NCI-H345 treated with DMSO at 0.1 percent for 48 hours (cell line): ENCODE results near the gene EPS8L1.
A peak's percentile ranks its signal among the peaks of the same experiment; 100 is the strongest.

Experiments used
- DNase-seq: peaks from one replicate; lab custom pipeline; 2025; ENCODE audit not compliant: unreplicated experiment; lab: John Stamatoyannopoulos, UW

The EPS8L1 gene

DNA sequence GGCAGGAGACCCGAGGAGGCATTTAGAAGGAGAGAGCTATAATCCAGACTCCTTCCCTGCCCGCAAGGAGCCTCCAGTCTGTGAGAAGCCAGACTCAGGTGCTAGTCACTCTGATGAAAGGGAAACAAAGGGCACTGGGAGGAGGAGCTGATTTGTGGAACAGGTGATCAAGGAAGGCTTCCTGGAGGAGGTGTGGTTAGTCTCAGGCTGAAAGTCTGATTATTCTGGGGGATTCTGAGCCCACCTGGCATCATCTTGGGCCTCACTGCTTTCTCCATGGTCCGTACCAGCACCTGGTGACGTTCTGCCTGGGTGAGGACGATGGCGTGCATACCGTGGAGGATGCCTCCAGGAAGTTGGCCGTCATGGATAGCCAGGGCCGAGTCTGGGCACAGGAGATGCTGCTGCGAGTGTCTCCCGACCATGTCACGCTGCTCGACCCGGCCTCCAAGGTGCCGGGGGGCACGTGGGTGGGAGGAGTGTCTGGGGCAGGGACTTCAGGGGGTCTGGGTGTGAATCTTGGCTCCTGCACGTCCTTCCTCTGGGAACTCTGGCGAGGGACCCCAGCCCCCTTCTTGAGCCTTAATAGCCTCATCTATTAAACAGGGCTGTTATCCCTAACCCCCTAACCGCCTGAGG, 3.9 kb downstream of the EPS8L1 start:
- DNase-seq = no peak

DNA sequence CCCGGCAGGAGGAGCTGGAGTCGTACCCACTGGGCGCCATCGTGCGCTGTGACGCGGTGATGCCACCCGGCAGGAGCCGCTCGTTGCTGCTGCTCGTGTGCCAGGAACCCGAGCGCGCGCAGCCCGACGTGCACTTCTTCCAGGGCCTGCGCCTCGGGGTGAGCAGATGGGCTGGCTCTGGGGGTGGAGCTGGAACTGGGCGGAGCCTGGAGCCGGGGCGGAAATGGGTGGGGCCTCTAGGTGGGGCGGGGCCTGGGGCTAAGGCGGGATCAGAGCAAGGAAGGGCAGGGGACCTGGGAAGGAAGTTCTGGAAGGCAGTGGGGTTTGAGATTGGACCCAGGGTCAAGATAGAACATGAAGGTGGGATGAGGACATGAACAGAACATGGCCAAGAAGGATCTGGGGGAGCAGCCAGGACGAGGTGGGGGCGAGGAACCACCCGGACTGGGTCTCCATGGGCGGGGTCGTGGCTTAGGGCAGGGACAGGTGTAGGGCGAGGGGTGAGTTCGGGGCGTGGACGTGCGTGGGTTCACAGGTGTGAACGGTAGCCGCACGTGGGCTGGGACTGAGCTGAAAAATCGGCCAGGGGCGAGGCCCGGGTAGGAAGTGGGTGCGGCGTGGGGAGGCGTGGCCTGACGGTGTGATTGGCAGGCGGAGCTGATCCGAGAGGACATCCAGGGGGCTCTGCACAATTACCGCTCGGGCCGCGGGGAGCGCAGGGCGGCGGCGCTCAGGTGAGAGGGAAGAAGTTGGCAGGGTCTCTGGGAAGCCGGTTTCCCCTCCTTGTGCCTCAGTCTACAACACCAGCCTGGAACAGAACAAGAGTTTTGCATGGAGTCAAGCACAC, 4.7 kb downstream of the EPS8L1 start:
- DNase-seq = peak; percentile 27

DNA sequence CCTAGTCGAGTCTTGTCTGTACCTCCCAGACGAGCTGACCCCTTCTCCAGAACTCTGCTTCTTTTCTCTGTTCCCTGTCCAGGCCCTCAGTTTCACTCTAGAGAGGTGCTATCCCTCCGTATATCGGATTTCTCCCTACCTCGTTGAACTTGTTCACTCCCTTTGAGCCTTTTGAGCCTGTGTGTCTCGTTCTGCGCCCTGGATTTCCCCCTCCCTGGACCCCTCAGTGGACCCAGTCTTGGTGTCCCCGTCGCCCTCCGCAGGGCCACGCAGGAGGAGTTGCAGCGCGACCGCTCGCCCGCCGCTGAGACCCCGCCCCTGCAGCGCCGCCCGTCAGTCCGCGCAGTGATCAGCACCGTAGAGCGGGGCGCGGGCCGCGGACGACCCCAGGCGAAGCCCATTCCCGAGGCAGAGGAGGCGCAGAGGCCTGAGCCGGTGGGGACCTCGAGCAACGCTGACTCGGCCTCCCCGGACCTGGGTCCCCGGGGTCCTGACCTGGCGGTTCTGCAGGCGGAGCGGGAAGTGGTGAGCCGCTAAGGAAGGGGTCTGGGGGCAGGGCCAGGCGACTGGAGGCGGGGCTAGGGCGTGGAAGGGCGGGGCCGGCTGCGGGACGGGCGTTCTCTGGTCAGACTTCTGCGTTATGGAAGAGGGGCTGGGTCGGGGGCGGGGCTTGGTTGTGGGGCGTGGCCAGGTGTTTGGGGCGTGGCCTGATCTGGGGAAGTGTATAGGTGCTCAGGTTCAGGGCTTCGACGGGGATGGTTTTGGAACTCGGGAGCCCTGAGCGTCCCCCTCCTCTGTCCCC, 5.5 kb downstream of the EPS8L1 start:
- DNase-seq = peak; percentile 37

DNA sequence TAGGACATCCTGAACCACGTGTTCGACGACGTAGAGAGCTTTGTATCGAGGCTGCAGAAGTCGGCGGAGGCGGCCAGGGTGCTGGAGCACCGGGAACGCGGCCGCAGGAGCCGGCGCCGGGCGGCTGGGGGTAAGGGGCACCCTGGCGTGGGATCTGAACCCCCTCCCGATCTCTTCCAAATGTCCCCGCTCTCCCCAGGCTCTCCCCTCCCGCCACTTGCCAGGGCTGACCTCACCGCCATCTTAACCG, 6.0 kb downstream of the EPS8L1 start:
- DNase-seq = no peak

DNA sequence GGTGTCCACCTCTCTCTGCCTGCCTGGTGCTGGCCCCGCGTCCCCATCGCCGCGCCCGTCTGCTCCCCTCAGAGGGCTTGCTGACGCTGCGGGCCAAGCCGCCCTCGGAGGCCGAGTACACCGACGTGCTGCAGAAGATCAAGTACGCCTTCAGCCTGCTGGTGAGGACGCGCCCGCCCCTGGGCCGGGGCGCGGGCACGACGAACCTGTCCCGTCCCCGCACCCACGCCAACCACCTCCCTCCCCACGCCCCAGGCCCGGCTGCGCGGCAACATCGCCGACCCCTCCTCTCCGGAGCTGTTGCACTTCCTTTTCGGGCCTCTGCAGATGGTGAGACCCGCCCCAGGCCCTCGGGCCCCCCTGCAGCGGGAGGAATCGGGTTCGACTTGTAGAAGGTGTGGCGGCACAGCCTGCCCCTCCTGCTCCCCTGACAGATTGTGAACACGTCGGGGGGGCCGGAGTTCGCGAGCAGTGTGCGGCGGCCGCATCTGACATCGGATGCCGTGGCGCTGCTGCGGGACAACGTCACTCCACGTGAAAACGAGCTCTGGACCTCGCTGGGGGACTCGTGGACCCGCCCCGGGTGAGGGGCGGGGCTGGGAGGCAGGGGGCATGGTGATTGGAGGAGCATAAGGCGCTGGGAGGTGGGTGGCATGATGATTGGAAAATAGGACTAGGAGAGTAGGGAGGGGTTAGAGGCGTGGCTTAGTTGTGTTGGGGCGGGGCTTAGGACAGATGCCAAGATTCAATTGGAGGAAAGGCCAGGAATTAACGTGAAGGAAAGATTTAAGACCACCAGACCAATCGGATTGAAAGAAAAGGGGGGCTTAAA, 6.6 kb downstream of the EPS8L1 start:
- DNase-seq = no peak

DNA sequence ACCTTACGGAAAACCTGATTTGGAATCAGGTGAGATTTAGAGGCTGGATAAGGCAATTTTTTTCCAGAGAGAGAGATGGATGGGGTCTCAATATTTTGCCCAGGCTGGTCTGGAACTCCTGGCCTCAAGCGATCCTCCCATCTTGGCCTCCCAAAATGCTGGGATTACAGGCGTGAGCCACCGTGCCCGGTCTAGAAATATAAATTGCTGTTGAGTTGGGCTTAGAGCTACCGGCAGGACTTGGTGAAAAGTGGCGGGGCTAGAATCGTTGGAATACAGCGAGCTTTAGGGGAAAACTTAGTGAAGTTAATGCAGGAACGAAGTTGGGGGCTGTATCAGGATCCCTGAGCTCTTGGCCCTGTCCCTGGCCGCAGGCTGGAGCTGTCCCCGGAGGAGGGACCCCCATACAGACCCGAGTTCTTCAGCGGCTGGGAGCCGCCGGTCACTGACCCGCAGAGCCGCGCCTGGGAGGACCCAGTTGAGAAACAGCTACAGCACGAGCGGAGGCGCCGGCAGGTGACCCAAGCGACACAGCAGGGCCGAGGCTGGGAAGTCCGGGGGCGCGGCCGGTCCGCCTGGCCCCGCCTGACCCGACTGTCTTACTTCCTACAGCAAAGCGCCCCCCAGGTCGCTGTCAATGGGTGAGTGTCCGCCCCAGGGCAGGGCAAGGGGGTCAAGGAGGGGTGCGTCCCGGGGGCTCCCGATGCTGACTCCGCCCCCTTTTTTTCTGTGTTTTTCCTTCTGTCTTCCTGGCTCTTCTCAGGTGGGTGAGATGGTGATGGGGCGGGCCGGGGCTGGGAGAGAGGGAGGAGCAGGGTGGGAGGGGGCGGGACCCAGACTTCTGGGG, 7.6 kb downstream of the EPS8L1 start:
- DNase-seq = no peak

DNA sequence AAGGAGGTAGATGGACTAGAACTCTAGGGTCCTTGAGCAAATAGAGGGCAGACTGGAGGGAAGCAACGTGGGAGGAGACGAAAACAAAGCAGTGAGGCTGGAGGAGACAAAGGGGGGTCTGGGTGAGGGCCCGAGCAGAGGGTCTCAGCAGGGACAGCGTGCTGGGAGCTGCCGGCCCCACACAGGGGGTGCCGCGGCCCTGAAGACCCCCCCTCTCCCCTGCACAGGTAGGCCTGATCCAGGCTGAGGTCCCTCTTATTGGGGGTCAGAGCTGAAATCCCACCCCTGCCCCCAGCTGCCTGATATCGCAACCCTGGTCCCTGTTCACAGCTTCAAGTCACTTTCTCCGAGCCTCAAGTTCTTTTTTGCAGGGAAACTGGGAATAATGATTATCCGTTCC, 8.7 kb downstream of the EPS8L1 start:
- no peak for DNase-seq

DNA sequence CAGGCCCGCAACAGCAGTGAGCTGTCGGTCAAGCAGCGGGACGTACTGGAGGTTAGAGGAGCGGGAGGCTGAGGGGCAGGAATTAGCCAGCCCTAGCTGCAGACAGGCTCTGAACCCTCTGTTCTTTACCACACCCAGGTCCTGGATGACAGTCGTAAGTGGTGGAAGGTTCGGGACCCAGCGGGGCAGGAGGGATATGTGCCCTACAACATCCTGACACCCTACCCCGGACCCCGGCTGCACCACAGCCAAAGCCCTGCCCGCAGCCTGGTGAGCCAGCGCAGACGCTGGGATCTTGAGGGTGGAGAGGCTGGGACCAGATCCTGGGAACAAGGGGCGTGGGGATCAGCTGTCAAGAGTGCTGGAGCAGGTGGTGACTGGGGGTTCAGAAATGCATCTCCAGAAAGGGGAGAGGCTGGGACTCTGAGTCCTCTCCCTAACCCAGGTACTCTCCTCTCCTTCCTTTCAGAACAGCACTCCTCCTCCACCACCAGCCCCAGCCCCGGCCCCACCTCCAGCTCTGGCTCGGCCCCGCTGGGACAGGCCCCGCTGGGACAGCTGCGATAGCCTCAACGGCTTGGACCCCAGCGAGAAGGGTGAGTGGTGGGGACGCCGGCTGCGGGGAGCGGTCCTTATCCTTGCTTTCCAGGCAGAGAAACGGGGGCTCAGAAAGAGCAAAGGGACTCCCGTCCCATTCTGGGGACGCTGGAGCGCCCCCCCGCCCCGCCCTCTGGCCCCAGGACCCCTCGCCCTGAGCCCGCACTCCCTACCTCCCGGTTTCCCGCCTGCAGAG, 10.4 kb downstream of the EPS8L1 start:
- no peak for DNase-seq

DNA sequence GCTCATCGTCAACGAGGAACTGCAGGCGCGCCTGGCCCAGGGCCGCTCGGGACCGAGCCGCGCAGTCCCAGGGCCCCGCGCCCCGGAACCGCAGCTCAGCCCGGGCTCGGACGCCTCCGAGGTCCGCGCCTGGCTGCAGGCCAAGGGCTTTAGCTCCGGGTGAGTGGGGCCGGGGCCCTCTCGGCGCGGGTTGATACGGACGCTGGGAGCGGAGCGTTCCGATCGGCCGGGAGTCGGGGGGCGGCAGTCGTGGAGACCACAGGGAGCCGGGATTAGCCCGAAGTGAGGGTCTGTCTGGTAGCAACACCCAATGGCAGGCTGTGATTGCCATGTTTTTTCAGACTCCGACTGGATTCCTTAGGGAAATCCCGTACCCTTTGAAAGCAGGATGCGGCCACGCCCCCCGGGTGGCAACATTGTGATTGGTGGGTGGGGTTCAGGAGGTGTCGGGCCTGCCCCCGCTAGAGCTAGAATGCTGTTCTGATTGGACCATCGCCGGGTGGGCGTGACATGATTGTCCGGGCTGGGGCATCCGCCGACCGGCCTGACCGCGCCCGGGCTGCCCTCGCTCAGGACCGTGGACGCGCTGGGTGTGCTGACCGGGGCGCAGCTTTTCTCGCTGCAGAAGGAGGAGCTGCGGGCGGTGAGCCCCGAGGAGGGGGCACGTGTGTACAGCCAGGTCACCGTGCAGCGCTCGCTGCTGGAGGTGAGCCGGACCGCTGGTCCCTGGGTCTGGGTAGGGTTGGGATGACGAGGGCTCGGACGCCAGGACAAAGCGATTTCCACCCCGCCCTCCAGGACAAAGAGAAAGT, 11.3 kb downstream of the EPS8L1 start:
- peak; percentile 29 for DNase-seq

DNA sequence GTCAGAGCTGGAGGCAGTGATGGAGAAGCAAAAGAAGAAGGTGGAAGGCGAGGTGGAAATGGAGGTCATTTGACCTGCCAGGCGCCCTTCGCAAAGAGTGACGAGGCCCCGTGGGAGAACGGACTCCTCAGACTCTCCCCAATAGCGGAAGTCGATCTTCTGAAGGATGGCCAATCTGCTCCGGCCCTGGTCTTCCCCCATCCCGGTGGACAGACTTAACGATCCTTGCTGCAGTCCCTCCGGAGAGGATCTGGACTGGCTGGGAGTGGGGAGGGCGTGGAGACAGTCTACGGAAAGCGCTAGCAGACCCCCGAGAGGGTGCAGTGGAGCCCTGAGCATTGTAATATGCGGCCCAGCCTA, 11.9 kb downstream of the EPS8L1 start:
- no peak for DNase-seq

DNA sequence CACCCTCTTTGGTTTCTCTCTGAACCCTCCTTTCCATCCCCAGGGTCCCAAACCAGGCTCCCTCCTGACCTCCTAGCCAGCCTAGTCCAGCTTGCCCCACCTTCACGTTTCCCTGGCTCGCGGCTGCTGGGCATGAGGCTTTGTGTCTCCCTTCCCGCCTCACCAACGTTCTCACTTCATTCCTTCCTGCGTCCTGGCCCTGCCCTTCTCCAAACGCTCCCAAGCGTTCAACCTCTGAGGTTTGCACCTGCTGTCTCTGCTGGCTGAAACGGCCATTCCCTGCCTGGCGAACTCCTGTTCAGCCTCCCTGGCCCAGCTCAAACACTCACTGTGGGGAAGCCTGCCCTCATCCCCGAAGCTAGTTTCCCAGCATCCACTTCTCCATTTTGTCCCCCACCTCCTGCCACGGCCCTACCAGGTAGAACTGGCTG, 12.4 kb downstream of the EPS8L1 start:
- no peak for DNase-seq

DNA sequence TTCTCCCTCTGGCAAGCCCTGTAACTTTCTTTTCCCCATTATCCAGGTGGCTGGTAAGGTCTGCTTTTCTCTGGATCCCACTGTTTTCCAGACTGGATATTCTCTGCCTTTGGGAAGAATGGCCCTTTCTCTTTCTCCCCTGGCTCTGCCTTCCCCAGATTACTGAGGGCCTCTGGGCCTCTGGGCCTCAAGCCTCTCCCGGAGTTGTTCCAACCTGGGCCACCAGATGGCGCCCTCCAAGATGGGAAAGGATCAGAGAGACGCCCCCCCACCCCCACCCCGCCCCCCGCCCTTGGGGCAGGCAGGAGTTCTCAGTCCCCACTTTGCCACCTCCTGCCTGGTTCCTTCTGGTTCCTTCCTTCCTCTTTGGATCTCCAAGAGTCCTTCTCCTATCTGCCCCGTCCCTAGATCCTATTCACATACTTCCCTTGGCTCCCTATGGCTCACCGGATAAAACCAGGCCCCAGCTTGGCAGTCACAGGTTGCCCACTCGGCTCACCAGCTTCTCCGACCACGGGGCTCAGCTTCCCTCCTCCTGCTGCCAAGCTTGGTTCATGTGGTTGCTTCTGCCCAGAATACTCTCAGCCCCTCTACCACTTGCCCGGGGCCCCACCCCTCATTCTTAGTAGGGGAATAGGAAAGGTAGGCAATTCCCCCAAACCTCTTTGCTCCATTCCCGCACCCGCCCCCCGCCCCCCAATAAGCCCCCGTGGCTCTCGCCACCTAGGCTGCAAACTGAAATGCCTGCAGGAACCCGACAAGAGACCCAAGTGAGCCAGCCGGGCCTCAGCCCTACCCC, 13.1 kb downstream of the EPS8L1 start:
- peak; percentile 5 for DNase-seq

DNA sequence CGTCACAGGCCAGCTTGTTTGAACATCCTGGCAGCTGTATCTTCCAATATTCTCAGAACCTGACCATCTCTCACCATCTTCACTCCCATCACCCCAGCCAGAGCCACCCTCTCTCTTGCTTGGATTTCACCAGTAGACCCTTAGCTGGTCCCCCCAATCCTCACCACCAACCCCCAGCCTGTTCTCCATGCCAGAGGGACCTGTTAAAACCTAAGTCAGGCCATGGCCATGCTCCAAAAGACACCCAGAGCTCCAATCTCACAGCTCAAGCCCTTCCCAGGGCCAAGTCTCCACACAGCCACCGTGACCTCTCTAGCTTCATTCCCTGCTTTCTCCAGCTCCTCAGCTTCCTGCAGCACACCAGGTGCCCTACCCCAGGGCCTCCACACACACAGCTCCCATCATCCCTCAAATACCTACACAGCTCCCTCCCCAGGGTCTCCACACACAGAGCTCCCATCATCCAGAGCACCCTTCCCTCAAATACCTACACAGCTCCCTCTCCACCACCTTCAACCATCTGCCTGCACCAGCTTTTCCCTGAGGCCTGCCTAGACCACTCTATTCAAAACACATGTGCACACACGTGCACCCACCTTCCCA, 13.8 kb downstream of the EPS8L1 start:
- no peak for DNase-seq

DNA sequence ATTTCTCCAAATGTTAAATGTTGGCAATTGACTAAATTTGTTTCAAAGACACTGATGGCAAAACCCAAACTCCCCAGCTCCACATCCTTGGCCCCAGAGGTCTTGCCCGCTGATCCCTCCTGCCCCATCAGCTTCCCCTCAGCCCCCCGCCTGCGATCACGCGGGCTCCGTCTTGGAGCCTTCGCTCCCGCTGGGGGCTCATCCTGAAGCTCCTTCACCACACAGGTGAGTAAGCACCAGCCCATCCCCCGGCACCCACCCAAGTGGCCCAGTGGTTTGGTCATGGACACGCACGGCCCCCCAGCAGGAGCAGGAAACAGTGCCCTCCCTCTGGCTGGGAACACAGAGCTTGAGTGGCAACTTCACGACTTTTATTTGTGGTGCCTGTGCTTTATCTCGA, 14.9 kb downstream of the EPS8L1 start:
- DNase-seq = no peak

DNA sequence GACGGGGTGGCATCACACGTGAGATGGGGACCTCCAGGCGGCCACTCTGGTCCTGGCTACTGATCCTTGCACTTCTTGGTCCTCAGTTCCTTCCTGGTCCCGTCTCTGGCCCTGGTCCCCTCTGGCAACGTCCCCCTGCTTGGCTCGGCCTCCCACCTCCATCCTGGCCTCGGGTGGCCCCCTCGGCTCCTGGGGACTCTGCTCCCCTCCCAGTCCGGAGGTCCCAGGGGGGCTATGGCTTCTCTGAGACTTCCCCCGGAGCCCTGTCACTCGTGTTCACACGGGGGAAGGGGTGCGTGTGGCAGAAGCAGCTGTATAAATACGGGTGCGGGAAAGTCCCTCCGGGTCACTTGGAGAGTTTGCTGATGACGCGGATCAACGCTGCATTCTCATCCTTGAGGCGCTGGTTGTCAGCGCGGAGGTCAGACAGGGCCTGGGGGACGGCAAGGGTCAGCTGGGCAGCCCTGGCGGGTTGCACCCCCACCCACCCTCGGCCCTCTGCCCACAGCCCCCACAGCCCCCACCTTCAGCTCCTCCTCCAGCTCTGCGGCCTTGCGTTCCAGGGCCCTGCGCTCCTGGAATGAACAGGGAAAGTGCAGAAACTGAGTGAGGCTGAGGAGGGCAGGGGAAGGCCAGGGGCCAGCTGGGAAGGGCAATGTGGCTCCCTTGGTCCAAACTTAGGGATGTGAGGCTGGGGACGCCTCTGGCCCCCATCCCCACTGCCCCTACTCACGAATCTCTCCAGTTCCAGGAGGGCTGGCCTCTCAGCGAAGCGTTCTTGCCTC, 15.6 kb downstream of the EPS8L1 start:
- no peak for DNase-seq

DNA sequence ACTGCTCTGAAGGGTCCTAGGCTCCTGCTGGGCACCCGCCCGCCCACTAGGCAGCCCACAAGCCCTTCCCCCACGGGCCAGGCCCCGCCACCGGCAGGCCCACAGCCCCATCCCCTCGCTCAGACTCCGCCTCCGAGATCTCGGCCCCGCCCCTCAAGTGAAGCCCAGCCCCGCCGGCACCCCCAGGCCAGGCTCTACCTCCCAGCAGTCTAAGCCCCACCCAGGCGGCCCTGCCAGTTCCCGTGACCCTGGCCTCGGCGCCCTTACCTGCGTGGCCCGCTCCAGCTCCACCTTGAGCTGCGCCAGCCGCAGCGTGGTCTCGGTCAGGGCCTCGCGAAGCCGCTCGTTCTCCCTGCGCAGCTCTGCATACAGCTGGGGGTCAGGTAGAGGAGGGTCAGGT, 16.3 kb downstream of the EPS8L1 start:
- DNase-seq = no peak
